Astrocyte of the cerebellum (primary cell): ENCODE measurements around the gene GPC4.

Experiments
- DNase-seq: peaks from one replicate; pipeline ENCODE4 v3.0.0-alpha.2; 2011; ENCODE audit warnings: low read depth
- H3K4me3 ChIP-seq: 2 replicates; pipeline ENCODE4 v1.5.1; 2011; ENCODE audit warnings: mild to moderate bottlenecking, low read depth, low read length, moderate library complexity
- CTCF ChIP-seq: IDR thresholded peaks from 2 replicates; pipeline ENCODE4 v1.5.1; 2012; ENCODE audit warnings: low read length, low read depth, moderate library complexity, mild to moderate bottlenecking; ENCODE audit errors: missing control alignments
- in situ Hi-C: cut with HindIII; loops from 2 replicates; pipeline ENCODE4 v1.10.0; 2017; ENCODE audit warnings: low sequenced_read_pairs

The GPC4 gene

GRCh38 chrX:133389975-133390374 lies 25.3 kb downstream of the GPC4 start:
- H3K4me3 ChIP-seq = no peak overlapping the region
- no peak for DNase-seq
- TF ChIP-seq CTCF = no peak
- in situ Hi-C loops = no loop called here

- DNase-seq = no peak
- TF ChIP-seq CTCF = no peak
- in situ Hi-C loops = no loop called here
- no peak overlapping the region for H3K4me3 ChIP-seq
Measured at GRCh38 chrX:133384454-133384853, 30.8 kb downstream of the GPC4 start.

GRCh38 chrX:133380711-133381619 lies 34.3 kb downstream of the GPC4 start:
- DNase-seq = no peak
- TF ChIP-seq CTCF = no peak
- H3K4me3 ChIP-seq = no peak overlapping the region
- in situ Hi-C loops = no loop called here

GRCh38 chrX:133376422-133376821 lies 38.9 kb downstream of the GPC4 start:
- TF ChIP-seq CTCF = no peak
- in situ Hi-C loops = no loop called here
- H3K4me3 ChIP-seq = no peak overlapping the region
- DNase-seq = no peak

- no peak overlapping the region for H3K4me3 ChIP-seq
- in situ Hi-C loops = no loop called here
- no peak for TF ChIP-seq CTCF
- DNase-seq = no peak
Measured at GRCh38 chrX:133375615-133376340, 39.5 kb downstream of the GPC4 start.

- no peak for DNase-seq
- no peak for TF ChIP-seq CTCF
- in situ Hi-C loops = no loop called here
- no peak overlapping the region for H3K4me3 ChIP-seq
Measured at GRCh38 chrX:133374874-133375387, 40.4 kb downstream of the GPC4 start.
